ENCODE data around the gene HTRA1. TPM values are rescaled to one million over a fixed set of nuclear protein-coding genes. Genes with fewer than 3 reads are reported as not detected.

HTRA1 gene
- total RNA-seq = 83.1 TPM

GRCh38 chr10:122461367-122461728 lies at the start of gene HTRA1:
Gene HTRA1, plus strand, starts transcription at chr10:122461553. Its CDS starts 100 bp downstream, at chr10:122461653.
- peak; percentile 80 for ATAC-seq
- DNase-seq (ENCODE audit: low spot score) = peak; percentile 89

- DNase-seq (ENCODE audit: low spot score) (no peak), ATAC-seq (no peak)
Observed at GRCh38 chr10:122413327-122413726, 48.0 kb upstream of the HTRA1 start.

GRCh38 chr10:122417667-122418066 lies 43.7 kb upstream of the HTRA1 start:
- ATAC-seq (no peak), DNase-seq (ENCODE audit: low spot score) (no peak)

- ATAC-seq = no peak
- no peak for DNase-seq (ENCODE audit: low spot score)
Observed at GRCh38 chr10:122419016-122419415, 42.3 kb upstream of the HTRA1 start.

GRCh38 chr10:122419876-122420623 lies 41.3 kb upstream of the HTRA1 start:
- ATAC-seq (no peak), DNase-seq (ENCODE audit: low spot score) (no peak)

GRCh38 chr10:122420624-122421007 lies 40.7 kb upstream of the HTRA1 start:
- ATAC-seq = no peak

GRCh38 chr10:122421054-122421625 lies 40.2 kb upstream of the HTRA1 start:
- no peak for ATAC-seq
- DNase-seq (ENCODE audit: low spot score) = no peak

More at GRCh38 chr10:122420624-122421007, 40.7 kb upstream of the HTRA1 start:
- no peak for DNase-seq (ENCODE audit: low spot score)

GRCh38 chr10:122421742-122422141 lies 39.6 kb upstream of the HTRA1 start:
- ATAC-seq (no peak), DNase-seq (ENCODE audit: low spot score) (no peak)

- no peak for ATAC-seq
- DNase-seq (ENCODE audit: low spot score) = no peak
Observed at GRCh38 chr10:122422266-122422989, 38.9 kb upstream of the HTRA1 start.

- DNase-seq (ENCODE audit: low spot score) (no peak), ATAC-seq (no peak)
Observed at GRCh38 chr10:122424059-122424458, 37.3 kb upstream of the HTRA1 start.

GRCh38 chr10:122426829-122427228 lies 34.5 kb upstream of the HTRA1 start:
- DNase-seq (ENCODE audit: low spot score) = no peak
- ATAC-seq = no peak

- no peak for DNase-seq (ENCODE audit: low spot score)
- ATAC-seq = no peak
Observed at GRCh38 chr10:122427280-122427679, 34.1 kb upstream of the HTRA1 start.

GRCh38 chr10:122435212-122435827 lies 26.0 kb upstream of the HTRA1 start:
- peak; percentile 68 for ATAC-seq

GRCh38 chr10:122441961-122442360 lies 19.4 kb upstream of the HTRA1 start:
- no peak for DNase-seq (ENCODE audit: low spot score)
- ATAC-seq = no peak

More at GRCh38 chr10:122435212-122435827, 26.0 kb upstream of the HTRA1 start:
- no peak for DNase-seq (ENCODE audit: low spot score)

- no peak for ATAC-seq
- no peak for DNase-seq (ENCODE audit: low spot score)
Observed at GRCh38 chr10:122445469-122445868, 15.9 kb upstream of the HTRA1 start.

- DNase-seq (ENCODE audit: low spot score) (no peak), ATAC-seq (no peak)
Observed at GRCh38 chr10:122445904-122446303, 15.4 kb upstream of the HTRA1 start.

- no peak for DNase-seq (ENCODE audit: low spot score)
- no peak for ATAC-seq
Observed at GRCh38 chr10:122446668-122447423, 14.5 kb upstream of the HTRA1 start.

GRCh38 chr10:122448600-122448999 lies 12.8 kb upstream of the HTRA1 start:
- DNase-seq (ENCODE audit: low spot score) (no peak), ATAC-seq (peak; percentile 12)

- ATAC-seq (peak; percentile 83), DNase-seq (ENCODE audit: low spot score) (no peak)
Observed at GRCh38 chr10:122449153-122449552, 12.2 kb upstream of the HTRA1 start.

- DNase-seq (ENCODE audit: low spot score) (no peak), ATAC-seq (no peak)
Observed at GRCh38 chr10:122450353-122450990, 10.9 kb upstream of the HTRA1 start.

Data from left lobe of liver (tissue), 2 donors.